ENCODE data around the gene MAPK8IP3.
"Not testable (repeated sequence)": the region's sequence is repeated elsewhere in the genome, so short reads cannot be mapped to it uniquely, and the experiment has no call there.

Gene MAPK8IP3

GRCh38 chr16:1710811-1711507 lies 5.0 kb downstream of the MAPK8IP3 start:
- no peak for DNase-seq

GRCh38 chr16:1712791-1713261 lies 6.8 kb downstream of the MAPK8IP3 start:
- DNase-seq, result no peak

GRCh38 chr16:1713331-1713730 lies 7.3 kb downstream of the MAPK8IP3 start:
- DNase-seq, result no peak

- no peak for DNase-seq
These were observed 7.9 kb downstream of the MAPK8IP3 start for GRCh38 chr16:1713933-1714332.

- no peak for DNase-seq
These were observed 9.2 kb downstream of the MAPK8IP3 start for GRCh38 chr16:1715220-1715619.

GRCh38 chr16:1718236-1718635 lies 12.2 kb downstream of the MAPK8IP3 start:
- not testable (repeated sequence) for DNase-seq

GRCh38 chr16:1719559-1720229 lies 13.7 kb downstream of the MAPK8IP3 start:
- DNase-seq, result peak; percentile 79

GRCh38 chr16:1721372-1721771 lies 15.4 kb downstream of the MAPK8IP3 start:
- DNase-seq, result no peak

- DNase-seq, result peak; percentile 24
These were observed 17.6 kb downstream of the MAPK8IP3 start for GRCh38 chr16:1723450-1724147.

- no peak for DNase-seq
These were observed 18.5 kb downstream of the MAPK8IP3 start for GRCh38 chr16:1724491-1724890.

- no peak for DNase-seq
These were observed 20.9 kb downstream of the MAPK8IP3 start for GRCh38 chr16:1726661-1727502.

- no peak for DNase-seq
These were observed 21.9 kb downstream of the MAPK8IP3 start for GRCh38 chr16:1727651-1728624.

- DNase-seq, result no peak
These were observed 23.0 kb downstream of the MAPK8IP3 start for GRCh38 chr16:1729026-1729425.

- DNase-seq, result no peak
These were observed 23.4 kb downstream of the MAPK8IP3 start for GRCh38 chr16:1729445-1729844.

GRCh38 chr16:1731073-1731472 lies 25.1 kb downstream of the MAPK8IP3 start:
- DNase-seq, result no peak

GRCh38 chr16:1731603-1732002 lies 25.6 kb downstream of the MAPK8IP3 start:
- DNase-seq, result no peak

- no peak for DNase-seq
These were observed 26.1 kb downstream of the MAPK8IP3 start for GRCh38 chr16:1732071-1732470.

- DNase-seq, result not testable (repeated sequence)
These were observed 26.6 kb downstream of the MAPK8IP3 start for GRCh38 chr16:1732551-1732987.

- DNase-seq, result no peak
These were observed 28.1 kb downstream of the MAPK8IP3 start for GRCh38 chr16:1734123-1734522.

- DNase-seq, result no peak
These were observed 28.8 kb downstream of the MAPK8IP3 start for GRCh38 chr16:1734816-1735215.

GRCh38 chr16:1740234-1740633 lies 34.2 kb downstream of the MAPK8IP3 start:
- no peak for DNase-seq
